HG03066 (cell line): ENCODE data around the gene MFSD12.
"Not testable (repeated sequence)": the region's sequence is repeated elsewhere in the genome, so short reads cannot be mapped to it uniquely, and the experiment has no call there.

ENCODE experiments used
- ATAC-seq: cut with Tn5 transposase; IDR thresholded peaks from one replicate; pipeline ENCODE4 v1.9.1; 2021; ENCODE audit warnings: low read depth; ENCODE audit not compliant: unreplicated experiment

Gene MFSD12

DNA sequence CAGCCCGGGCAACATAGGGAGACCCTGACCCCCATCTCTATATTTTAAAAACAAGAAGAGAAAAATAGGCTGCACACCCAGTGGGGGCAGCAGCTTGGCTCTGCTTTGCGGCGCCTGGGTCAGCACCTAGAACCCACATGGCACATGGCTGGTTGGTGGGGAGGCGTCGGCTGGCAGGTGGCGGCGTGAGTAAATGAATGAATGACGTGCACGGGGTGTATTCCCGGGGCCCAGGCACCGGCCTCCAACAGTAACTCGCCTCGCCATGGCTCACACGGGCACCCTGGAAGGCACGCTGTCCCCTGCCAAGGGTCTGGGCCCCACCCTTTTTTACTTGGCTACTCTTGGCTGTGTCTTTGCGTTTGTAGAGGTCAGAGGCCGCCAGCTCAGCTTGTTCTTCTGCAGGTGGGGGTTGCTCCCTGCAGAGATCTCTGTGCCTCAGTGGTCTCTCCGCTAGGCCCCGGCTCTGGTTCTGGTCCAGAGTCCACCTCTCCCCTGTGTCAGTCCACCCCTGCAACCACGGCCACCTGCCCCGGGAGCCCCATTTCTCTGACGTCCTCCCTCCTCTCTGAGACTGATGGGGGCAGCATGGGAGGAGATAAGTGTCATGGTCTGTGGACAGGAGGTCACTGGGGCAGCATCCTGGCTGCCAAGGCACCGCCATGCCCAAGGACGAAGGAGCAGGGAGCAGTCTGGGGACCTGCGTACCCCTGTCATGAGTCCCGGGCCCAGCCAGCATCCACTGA lies 45.7 kb downstream of the MFSD12 start:
- ATAC-seq = no peak

DNA sequence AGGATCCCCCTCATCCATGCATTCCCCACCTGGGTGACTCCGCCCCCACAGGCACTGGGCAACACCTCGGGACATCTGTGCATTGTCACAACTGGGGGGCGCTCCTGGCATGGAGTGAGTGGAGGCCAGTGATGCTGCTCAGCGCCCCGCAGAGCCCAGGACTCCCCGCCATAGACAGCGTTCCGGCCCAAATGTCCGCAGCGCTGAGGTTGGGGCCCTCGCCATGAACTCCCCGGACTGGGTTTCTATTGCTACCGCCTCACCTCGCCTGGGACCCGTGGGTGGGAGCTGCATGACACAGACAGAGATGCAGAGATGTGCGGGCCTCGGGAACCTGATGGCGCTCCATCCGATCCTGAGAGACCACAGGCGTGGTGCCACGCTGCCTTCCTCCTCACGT lies 46.7 kb downstream of the MFSD12 start:
- no peak for ATAC-seq

DNA sequence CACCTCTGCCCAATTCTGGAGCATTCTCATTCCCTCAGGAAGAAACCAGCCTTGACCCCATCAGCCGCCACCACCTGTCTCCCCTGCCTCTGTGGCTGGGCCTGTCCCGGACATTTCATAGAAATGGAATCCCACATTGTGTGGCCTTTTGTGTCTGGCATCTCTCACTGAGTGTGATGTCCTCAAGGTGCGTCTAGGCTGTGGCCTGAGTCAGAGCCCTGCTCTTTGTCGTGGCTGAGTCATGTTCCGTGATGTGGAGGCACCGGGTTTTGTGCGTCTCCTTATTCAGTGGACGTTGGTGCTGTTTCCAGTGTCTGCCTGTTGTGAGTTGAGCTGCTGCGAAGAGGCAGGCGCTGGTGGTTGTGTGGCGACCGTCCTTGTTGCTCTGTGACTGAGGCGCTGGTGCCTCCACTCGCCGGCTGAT lies 47.8 kb downstream of the MFSD12 start:
- ATAC-seq = no peak

DNA sequence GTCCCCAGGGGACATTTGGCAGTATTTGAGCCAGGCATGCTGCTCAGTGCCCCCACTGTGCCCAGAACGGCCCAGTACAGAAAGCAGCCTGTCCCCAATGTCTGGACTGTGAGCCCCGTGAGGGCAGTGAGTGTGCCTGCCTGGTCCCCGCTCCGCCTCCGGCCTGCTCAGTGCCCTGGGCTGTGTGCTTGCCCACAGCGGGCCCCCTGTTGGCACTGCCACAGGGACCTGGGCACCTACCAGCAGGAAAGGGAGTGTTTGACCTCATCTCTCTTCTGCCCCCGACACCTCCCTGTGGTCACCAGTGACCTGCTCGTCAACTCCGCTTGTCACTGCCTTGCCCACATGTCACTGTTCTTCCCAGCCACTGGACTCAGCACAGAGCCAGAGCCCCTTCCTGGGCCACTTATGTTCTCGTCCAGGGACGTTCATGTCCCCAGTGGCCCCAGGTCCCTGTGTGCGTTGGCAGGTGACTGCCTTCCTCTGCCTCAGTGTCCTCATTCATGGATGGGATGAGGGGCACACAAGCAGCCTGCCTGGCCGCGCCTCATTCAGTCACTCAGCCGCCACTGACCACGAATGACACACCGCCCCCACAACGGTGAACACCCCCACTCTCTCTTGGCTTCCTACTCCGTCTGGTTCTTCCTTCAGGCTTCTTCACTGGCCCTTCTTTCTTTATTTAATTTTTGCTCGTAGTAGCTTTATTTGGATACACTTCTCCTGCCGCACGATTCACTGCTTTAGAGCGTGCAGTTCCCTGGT lies 48.4 kb downstream of the MFSD12 start:
- ATAC-seq = no peak

DNA sequence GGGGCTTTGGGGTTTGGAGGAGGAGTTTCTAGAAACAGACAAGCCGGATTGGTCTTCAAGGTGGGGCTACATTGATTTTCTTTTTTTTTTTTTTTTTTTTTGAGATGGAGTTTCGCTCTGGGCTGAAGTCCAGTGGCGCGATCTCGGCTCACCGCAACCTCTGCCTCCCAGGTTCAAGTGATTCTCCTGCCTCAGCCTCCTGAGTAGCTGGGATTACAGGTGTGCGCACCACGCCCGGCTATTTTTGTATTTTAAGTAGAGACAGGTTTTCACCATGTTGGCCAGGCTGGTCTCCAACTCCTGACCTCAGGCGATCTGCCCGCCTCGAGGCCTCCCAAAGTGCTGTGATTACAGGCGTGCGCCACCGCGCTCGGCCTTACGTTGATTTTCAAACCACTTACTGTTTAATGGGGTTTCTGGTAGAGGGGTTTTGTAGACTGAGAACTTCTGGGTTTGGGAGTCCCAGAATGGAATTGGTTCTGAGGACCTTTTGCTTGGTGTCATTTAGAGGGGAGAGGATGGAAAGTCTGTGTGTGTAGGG lies 49.2 kb downstream of the MFSD12 start:
- ATAC-seq = not testable (repeated sequence)

DNA sequence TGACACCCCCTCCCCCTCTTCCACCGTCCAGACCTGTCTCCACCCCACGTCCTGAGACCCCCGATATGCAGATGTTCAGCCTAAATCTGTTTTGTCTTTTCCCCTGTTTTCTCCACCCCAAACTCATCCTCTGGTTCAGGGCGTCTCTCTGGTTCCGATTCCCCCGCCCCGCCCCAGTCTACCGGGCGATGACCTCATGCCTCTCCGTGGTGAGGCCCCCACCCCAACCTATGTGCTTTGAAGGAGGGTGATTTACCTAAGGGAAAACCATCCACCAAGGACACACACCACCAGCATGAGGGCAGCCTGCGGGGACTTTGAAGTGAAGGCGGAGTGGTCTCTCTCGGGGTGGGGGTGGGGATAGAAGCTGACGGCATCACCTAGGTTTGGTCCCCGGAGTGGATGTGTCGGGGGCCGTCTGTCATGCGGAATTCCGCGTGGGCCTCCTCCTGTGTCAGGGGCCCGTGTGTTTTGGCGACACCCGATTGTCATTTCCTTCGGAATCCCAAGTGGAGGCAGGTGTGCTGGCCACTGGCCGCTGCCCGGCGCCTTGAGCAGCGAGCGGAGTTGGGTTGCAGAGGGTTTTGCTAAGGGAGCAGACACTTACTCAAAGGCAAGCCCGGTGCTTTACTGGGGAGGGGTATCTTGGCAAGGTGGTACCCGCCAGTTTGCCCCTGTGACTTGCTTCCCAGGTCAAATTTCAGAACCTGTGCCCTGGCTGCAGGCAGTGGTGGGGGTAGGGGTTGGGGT lies 49.8 kb downstream of the MFSD12 start:
- ATAC-seq = no peak

DNA sequence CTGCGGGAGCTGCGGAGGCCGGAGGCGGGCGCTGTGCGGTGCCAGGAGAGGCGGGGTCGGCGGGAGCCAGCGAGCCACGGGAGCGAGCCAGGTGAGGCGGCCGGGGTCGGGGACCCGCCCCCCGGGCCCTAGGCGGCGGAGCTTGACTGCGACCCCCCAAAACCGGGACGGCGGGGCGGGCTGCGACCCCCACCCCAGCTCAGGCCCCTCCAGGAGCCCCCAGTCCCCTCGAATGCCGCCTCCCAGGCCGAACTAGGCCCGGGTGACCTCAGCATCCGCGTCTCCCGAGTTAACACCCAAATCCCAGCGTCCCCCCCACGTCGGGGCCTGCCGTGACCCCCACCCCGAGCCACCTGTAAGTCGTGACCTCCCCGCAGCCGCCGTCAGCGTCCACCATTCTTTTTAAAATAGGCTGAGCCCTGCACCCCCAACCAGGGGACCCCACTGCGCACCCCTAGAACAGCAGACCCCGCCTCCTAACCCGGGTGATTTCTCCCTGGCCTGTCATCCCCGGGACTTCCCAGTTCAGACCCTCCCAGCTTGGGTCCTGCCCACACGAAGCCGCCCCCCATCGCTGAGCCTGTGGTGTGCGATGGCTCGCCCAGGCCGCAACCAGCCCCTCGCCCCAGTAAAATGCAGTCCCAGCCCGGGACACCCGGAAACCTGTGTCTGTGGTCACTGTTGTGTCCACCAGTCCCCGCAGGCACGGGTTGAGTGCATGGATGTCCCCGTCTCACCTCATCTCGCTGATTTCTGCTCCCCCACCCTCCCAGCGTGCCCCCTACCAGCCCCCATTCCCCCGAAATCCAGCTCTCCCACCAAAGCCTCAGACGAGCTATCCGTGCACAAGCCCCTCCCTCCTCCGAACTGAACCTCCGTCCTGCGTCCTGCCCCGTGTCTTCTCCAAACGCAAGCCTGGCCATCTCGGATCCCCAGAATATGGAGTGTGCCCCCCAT lies 50.7 kb downstream of the MFSD12 start:
- ATAC-seq = peak; percentile 12

DNA sequence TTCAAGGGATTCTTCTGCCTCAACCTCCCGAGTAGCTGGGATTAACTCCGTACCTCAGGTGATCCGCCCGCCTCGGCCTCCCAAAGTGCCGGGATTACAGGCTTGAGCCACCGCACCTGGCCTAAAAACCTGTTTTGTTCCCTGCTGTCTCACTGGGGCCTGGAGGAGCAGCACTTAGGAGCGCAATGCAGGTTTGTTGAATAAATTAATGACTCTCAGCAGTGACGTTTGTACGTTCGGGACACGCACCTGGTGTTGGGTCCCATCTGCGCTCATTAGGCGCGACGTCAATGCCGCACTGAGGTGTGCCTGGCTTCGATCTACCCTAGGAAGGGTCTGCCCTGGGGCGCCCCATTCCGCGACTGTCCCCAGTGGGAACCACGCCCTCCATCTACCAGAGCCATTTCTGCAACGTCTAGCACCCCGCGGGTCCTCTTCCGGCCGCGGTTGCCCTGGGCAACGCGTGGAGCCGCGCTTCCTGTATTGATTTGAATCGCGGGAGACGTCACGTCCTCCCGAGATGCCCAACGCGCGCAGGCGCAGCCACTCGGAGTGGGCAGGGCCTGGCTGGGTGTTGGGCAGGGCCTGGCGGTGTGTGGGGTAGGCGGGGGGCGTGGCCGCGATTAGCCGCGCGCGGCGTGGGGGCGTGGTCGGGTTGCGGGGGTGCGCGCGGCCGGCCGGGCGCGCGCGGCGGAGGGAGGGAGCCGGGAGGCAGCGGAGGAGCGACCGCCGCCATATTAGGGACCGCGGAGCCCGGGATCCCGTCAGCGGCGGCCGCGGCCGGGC lies 51.6 kb downstream of the MFSD12 start, which contains the start of gene FZR1:
Gene FZR1, plus strand, starts transcription at position 714 of the 786 bp plus-strand sequence. CDS start 16,679 bp downstream, outside the sequence.
- ATAC-seq = peak; percentile 90

DNA sequence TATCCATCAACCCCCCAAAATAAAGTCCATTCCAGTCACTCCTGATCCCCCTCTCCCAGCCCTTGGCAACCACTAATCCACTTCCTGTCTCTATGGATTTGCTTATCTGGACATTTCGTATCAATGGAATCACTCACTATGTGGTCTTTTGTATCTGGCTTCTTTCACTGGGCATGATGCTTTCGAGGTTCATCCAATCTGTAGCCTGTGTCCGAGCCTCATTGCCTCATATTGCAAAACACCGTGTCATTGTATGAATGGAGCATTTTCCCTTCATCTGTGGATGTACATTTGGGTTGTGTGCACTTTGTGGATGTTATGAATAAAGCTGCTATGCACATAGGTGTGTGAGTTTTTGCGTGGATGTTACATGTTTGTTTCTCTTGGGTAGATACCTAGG lies 52.7 kb downstream of the MFSD12 start:
- ATAC-seq = no peak

DNA sequence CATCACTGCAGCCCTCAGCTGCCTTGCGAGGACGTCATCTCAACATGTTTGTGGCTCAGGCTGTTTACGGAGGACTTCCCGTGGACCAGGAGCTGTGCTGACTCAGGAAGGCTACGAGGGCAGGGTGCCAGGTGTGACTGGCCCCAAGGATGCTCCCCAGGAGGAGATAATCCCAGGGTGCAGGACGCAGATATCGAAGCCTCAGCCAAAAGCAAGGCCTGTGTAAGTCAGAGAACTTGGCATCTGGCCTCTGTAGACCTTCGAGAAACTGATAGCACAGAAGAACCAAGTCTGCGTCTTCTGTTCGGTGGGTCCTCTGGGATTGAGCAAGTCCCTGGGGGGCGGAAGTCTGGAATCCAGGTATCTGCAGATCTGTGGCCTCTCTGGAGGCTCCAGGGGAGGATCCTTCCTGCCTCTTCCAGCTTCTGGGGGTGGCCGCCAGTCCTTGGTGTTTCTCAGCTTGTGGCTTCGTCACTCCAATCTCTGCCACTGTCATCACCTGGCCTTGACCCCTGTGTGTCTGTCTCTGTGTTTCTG lies 54.3 kb downstream of the MFSD12 start:
- ATAC-seq = no peak

DNA sequence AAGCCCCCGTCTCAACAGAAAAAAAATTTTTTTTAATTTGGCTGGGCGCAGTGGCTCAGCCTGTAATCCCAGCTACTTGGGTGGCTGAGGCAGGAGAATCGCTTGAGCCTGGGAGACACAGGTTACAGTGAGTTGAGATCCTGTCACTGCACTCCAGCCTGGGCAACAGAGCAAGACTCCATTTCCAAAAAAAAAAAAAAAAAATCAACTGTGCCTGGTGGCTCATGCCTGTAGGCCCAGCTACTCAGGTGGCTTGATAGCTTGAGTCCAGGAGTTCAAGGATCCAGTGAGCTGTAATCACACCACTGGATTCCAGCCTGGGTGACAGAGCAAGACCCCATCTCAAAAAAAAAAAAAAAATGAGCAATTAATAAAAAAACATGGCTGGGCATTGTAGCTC lies 55.6 kb downstream of the MFSD12 start:
- ATAC-seq = no peak

DNA sequence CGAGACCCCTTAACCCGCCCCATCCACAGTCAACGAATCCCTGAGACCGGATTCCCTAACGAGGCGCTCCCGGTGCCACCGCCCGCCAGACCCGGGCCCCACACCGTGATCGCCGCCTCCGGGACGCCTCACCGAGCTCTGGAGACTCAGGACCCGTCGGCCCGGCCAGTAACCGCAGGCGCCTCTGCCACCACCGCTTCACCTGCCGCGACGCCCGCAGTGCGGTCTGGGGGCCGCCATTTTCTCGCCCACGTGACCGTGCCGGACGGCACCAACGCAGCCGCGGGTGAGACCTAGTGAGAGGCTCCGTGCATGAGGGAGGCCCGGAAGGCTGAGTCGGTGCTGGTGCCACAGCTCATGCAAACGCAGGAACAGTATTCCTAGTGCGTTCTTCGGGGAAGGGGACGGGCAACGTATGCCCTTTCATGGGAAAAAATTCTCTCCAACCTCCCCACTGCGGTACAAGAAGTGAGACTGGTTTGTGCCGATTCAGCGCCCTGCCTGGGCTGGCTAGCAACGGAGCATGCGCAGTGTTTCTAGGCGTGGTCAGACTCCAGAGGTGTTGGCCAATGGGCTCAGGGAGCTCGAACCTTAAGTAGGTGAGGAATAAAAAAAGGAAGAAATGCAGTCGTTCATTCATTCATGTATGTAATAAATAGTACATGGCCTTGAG lies 56.8 kb downstream of the MFSD12 start, which contains the start of gene DOHH:
Gene DOHH, minus strand, starts transcription at position 246 of the 673 bp plus-strand sequence. CDS start 3,860 bp downstream, outside the sequence.
- ATAC-seq = peak; percentile 83

DNA sequence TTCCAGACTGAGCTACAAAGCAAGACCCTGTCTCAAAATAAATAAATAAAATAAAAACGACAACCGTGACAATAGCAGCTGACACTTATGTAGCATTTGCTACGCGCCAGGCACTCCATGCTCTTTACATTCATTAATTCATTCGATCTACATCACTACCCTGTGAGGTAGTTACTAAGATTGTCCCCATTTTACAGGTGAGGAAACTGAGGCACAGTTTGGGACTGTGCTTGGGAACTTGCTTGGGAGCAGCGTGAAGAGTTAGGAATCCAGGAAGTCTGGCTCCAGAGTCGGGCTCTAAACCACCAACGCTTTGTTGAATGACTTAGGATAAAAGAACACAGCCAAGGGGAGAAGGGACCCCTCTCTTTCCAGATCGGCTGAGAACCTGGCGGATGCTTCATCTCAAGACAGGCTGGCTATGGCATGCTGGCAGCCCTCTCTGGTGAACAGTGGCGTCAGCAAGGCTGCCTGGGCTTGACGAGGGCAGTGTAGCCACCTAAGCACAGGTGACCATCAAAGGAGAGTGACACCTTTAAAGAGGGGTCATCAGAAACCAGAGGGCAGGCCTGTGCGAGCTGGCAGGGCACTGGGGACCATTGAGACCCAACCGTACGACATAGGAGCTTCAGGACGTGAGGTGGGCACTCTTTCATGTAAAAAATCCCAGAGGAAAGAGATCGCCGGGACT lies 57.5 kb downstream of the MFSD12 start:
- ATAC-seq = no peak

DNA sequence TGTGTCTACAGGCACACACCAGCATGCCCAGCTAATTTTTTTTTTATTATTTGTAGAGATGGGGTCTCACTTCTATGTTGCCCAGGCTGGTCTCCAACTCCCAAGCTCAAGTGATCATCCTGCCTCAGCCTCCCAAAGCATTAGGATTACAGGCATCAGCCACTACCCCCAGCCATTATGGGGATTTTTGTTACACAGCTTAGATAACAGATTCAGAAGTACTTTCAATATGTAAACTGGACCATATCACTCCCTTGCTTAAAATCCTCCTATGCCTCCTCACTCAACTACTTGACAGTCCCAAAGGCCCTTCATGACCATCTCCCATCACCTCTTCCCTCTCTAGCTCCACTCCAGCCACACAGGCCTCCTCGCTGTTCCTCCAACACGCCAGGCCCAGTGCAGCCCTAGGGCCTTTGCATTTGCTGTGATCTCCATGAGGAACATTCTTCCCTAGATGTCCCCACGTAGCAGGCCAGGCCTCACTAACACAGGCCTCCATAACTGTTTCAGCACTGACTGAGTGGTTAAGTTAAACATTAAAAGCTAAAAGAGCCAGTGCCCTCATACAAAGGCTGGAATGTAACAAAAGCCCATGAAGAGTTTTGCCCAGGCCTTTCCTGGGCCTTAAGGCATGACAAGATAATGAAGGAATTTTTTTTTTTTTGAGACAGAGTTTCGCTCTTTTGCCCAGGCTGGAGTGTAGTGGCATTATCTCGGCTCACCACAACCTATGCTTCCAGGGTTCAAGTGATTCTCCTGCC lies 59.4 kb downstream of the MFSD12 start:
- ATAC-seq = no peak

DNA sequence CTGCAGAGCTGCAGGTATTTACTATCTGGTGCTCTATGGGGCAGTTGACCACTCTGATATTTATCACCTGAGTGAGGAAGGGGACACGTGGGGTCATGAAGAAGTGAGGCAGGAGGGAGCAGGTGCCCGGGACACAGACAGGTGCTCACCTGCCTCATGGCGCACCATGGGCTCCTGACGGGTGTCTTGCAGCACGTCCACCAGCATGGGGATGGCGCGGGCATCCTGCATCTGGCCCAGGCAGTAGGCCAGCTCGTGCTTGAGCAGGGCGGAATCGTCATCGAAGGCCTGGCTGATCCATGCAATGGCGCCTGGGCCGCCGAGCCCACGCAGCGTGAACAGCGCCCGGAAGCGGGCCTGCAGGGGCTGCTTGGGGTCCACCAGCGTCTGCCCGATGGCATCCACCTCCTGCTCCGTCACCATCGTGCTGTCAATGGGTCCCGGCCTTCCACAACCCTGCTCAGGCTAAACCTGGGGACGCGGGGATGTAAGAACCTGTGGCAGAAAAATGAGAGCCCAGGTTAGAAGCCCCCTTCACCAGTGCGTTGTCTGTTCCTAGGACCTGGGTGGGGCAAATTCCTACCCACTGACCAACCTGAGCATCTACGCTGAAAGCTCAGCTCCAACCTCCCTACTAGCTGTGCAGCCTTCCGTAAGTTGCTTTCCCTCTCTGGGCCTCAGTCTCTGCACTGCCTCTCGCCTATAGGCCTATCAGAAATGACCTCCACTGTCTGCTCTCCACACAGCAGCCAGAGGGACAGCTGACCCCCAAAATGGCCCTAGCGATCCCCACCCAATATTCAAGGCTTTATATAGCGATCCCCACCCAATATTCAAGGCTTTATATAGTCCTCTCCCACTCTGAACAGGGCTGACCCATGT lies 60.8 kb downstream of the MFSD12 start:
- no peak for ATAC-seq

DNA sequence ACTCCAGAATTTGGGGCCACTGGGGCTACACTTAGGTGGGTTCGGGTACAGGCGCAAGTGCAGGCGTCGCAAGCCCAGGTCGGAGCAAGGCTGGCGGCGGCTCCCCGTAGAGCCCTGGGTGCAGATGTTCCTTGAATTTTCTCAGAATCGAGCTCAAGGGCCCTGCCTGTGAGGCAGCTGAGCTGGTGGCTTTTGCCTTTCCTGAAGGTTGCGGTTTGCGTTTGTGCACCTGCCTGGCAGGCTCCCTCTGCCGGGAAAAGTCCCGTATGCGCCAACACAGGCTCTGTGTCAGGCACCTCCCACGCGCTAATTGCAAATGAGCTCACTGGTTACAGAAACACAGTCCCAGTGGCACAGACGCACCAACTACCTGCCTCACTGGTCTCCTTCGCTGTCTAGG lies 62.8 kb downstream of the MFSD12 start:
- no peak for ATAC-seq
